B cell (primary cell): Measurements from ENCODE around the gene HBA2. TPM values are rescaled to one million over a fixed set of nuclear protein-coding genes. Genes with fewer than 3 reads are reported as not detected.

Experiments
- ATAC-seq: fragments of 200-7000 bp; cut with Tn5 transposase; one replicate; pipeline ENCODE4 v1.10.0; 2021; ENCODE audit warnings: low read depth, mild to moderate bottlenecking, moderate number of reproducible peaks, moderate library complexity
- CTCF ChIA-PET: fragments of 350-600 bp; sonication (Branson Sonifier 250); formaldehyde crosslinking; loops from one replicate; lab custom pipeline; 2021; ENCODE audit warnings: antibody characterized with exemption, inconsistent platforms; lab: Charles Lee
- POLR2A ChIA-PET: fragments of 350-600 bp; sonication (Branson Sonifier 250); formaldehyde crosslinking; loops from one replicate; lab custom pipeline; 2021; ENCODE audit warnings: antibody characterized with exemption; lab: Charles Lee
- DNase-seq: peaks from one replicate; pipeline ENCODE4 v3.0.0; 2013
- H2AFZ ChIP-seq: 2 replicates; pipeline ENCODE4 v1.6.1; 2012; ENCODE audit warnings: mild to moderate bottlenecking, low read depth, low read length; ENCODE audit not compliant: insufficient read depth, poor library complexity, severe bottlenecking
- H3K27ac ChIP-seq, 2 donors: 1 replicate in 1 of 2; 2 replicates in 1 of 2; pipeline ENCODE4 v1.5.1; 2012 to 2013; ENCODE audit warnings: low read length in 2 of 2, mild to moderate bottlenecking in 2 of 2, moderate library complexity in 1 of 2
- H3K27me3 ChIP-seq, 4 experiments: fragments of 200-600 bp in 1 of 4; sonication (generic) in 1 of 4; replicated peaks in 1 of 4; 1 replicate in 2 of 4; 2 replicates in 2 of 4; pipeline versions ENCODE4 v1.6.1 to v1.7.0; 2013 to 2016; ENCODE audit warnings: low read length in 3 of 4, mild to moderate bottlenecking in 2 of 4, mixed read lengths in 1 of 4, moderate library complexity in 1 of 4; ENCODE audit not compliant: insufficient read depth in 4 of 4, control insufficient read depth in 3 of 4; ENCODE audit errors: control extremely low read depth in 1 of 4
- H3K36me3 ChIP-seq, 2 experiments: replicated peaks in 1 of 2; 1 replicate in 1 of 2; 2 replicates in 1 of 2; pipeline versions ENCODE4 v1.6.1 to v1.7.1; 2013; ENCODE audit warnings: low read length in 1 of 2; ENCODE audit not compliant: insufficient read depth in 2 of 2, control insufficient read depth in 1 of 2; ENCODE audit errors: control extremely low read depth in 1 of 2, extremely low read depth in 1 of 2
- H3K4me1 ChIP-seq, 2 donors: fragments of 200-600 bp in 1 of 2; sonication (generic) in 1 of 2; 1 replicate in 1 of 2; 2 replicates in 1 of 2; pipeline versions ENCODE4 v1.5.1 to v1.6.1; 2013 to 2017; ENCODE audit warnings: low read length in 2 of 2; ENCODE audit not compliant: control insufficient read depth in 2 of 2, insufficient read depth in 2 of 2
- H3K4me2 ChIP-seq: replicated peaks from 2 replicates; pipeline ENCODE3; 2012; ENCODE audit warnings: mild to moderate bottlenecking, low read depth, low read length; ENCODE audit not compliant: poor library complexity, severe bottlenecking
- H3K4me3 ChIP-seq, 5 experiments: fragments of 200-600 bp in 1 of 5; sonication (generic) in 1 of 5; 1 replicate in 3 of 5; 2 replicates in 2 of 5; pipeline versions ENCODE4 v1.5.1 to v1.7.0; 2011 to 2016; ENCODE audit warnings: low read length in 4 of 5, mild to moderate bottlenecking in 4 of 5, low read depth in 2 of 5, control low read depth in 1 of 5, moderate library complexity in 1 of 5; ENCODE audit not compliant: insufficient read depth in 1 of 5; ENCODE audit errors: control extremely low read depth in 1 of 5, extremely low read depth in 1 of 5
- H3K79me2 ChIP-seq: fragments of 200-600 bp; sonication (generic); one replicate; pipeline ENCODE4 v1.6.0; 2016; ENCODE audit warnings: low read length; ENCODE audit not compliant: control insufficient read depth, insufficient read depth
- H3K9ac ChIP-seq: fragments of 200-600 bp; sonication (generic); 2 replicates; pipeline ENCODE4 v1.6.1; 2017; ENCODE audit warnings: mild to moderate bottlenecking, low read length, moderate library complexity
- H3K9me3 ChIP-seq, 3 donors: one replicate each; pipeline versions ENCODE4 v1.6.1 to v1.7.1; 2013; ENCODE audit warnings: low read length in 2 of 3; ENCODE audit not compliant: control insufficient read depth in 2 of 3, insufficient read depth in 1 of 3; ENCODE audit errors: control extremely low read depth in 1 of 3
- H4K20me1 ChIP-seq: 2 replicates; pipeline ENCODE4 v1.6.0; 2012; ENCODE audit warnings: mild to moderate bottlenecking, low read length; ENCODE audit not compliant: insufficient read depth, control insufficient read depth, poor library complexity, severe bottlenecking
- H3K27ac Mint-ChIP-seq: one replicate; pipeline ENCODE4 v1.8.0; 2021; ENCODE audit warnings: mixed read lengths
- H3K27me3 Mint-ChIP-seq: one replicate; pipeline ENCODE4 v1.8.0; 2021; ENCODE audit warnings: mixed read lengths
- H3K4me1 Mint-ChIP-seq: one replicate; pipeline ENCODE4 v1.8.0; 2021; ENCODE audit warnings: mixed read lengths
- H3K4me3 Mint-ChIP-seq: one replicate; pipeline ENCODE4 v1.8.0; 2021; ENCODE audit warnings: mixed read lengths
- H3K9me3 Mint-ChIP-seq: one replicate; pipeline ENCODE4 v1.8.0; 2022; ENCODE audit warnings: mixed read lengths; ENCODE audit not compliant: insufficient read depth
- CTCF ChIP-seq: fragments of 200-600 bp; IDR thresholded peaks from one replicate; pipeline ENCODE4 v1.8.0; 2022; ENCODE audit warnings: antibody characterized with exemption, mild to moderate bottlenecking
- EZH2 ChIP-seq: IDR thresholded peaks from 2 replicates; pipeline ENCODE4 v1.6.1; 2012; ENCODE audit warnings: borderline replicate concordance, low read depth, mild to moderate bottlenecking, moderate library complexity, low read length; ENCODE audit not compliant: insufficient read depth, poor library complexity, severe bottlenecking
- WGBS: methylation state at CpG from one replicate; pipeline ENCODE4 v1.1.5; 2013; ENCODE audit warnings: missing lambda C conversion rate; ENCODE audit not compliant: insufficient coverage; 5-methylcytosine and 5-hydroxymethylcytosine counted together
- intact Hi-C: fragments of 100-400 bp; cut with micrococcal nuclease; formaldehyde crosslinking; loops from one replicate; pipeline ENCODE4 v1.10.0; 2022
- polyA plus RNA-seq: library from polyadenylated mRNA; depleted of rRNA; stranded (reverse); fragments of >200 nt; gene quantifications from 2 replicates; pipeline ENCODE4 v1.2.3, GENCODE V29; 2012
- small RNA-seq: library from RNA; depleted of rRNA; stranded (forward); fragments of <200 nt; gene quantifications from one replicate; pipeline ENCODE3, GENCODE V24; 2012; ENCODE audit warnings: low replicate concordance, low read depth; ENCODE audit not compliant: insufficient read length
- total RNA-seq, 2 donors: library from RNA; stranded (reverse); fragments of 120-200 nt in 1 of 2; gene quantifications; 1 replicate in 1 of 2; 2 replicates in 1 of 2; pipeline versions ENCODE4 v1.2.3 to v1.2.4, GENCODE V29; 2013 to 2022

Gene HBA2
- total and polyA plus RNA-seq, 2 donors (not counting 1 experiment from before 2014, with no cell fraction given): 75.6 to 179 TPM

DNA sequence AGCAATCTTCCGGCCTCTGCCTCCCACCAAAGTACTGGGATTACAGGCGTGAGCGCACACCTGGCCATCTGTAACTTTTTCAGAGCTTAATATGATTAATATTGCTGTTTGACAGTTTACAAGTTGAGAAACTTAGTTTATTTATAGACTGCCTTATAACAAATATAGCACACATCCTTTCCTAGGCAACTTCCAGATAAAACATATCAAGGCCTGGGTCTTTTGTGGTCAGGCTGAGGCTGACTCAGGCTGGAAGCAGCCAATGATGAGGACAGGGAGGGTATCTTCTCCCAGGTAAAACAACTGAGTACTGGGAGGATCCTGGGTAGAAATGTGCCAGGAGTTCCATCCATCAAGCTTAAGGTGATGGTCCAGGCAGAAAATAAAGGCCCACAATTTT, 40.3 kb downstream of the HBA2 start:
- TF ChIP-seq EZH2 (no peak), CTCF (no peak)
- intact Hi-C loops: no loop called here
- Mint-ChIP-seq H3K4me3 (no peak overlapping the region), H3K27ac (no peak overlapping the region), H3K4me1 (no peaks in the 10 kb centered on the region), H3K27me3 (no peaks in the 10 kb centered on the region), H3K9me3 (no peaks in the 10 kb centered on the region)
- H3K4me2 ChIP-seq: no peak overlapping the region
- CTCF ChIA-PET: no interaction called here
- no peaks in the 10 kb centered on the region for H3K4me1 ChIP-seq
- no peak overlapping the region for H3K27ac ChIP-seq
- no peak overlapping the region for H3K9ac ChIP-seq
- WGBS: 100% methylated on average over 1 of the region's 3 CpGs
- peaks cover 86% of the 10 kb centered on the region for H4K20me1 ChIP-seq
- POLR2A ChIA-PET: no interaction called here
- peaks cover 0 to 65% of the 10 kb centered on the region in 2 experiments for H3K36me3 ChIP-seq
- no peaks in the 10 kb centered on the region for H3K27me3 ChIP-seq
- no peaks in the 10 kb centered on the region for H3K9me3 ChIP-seq
- no peak overlapping the region for H3K4me3 ChIP-seq
- no peak for ATAC-seq
- no peak overlapping the region for H2AFZ ChIP-seq
- H3K79me2 ChIP-seq: peaks cover 85% of the 10 kb centered on the region
- no peak for DNase-seq

GRCh38 chr16:220021-220420, 47.3 kb downstream of the HBA2 start:
- no CpG with 5 or more reads among the region's 4 CpGs for WGBS
- no peak for DNase-seq
- no peak overlapping the region for H2AFZ ChIP-seq
- intact Hi-C loops: no loop called here
- Mint-ChIP-seq H3K27ac (no peak overlapping the region), H3K27me3 (no peaks in the 10 kb centered on the region), H3K9me3 (no peaks in the 10 kb centered on the region), H3K4me1 (no peaks in the 10 kb centered on the region), H3K4me3 (no peak overlapping the region)
- no peak overlapping the region for H3K27ac ChIP-seq
- no peak overlapping the region for H3K9ac ChIP-seq
- no peak overlapping the region for H3K4me3 ChIP-seq
- no peak for ATAC-seq
- H3K79me2 ChIP-seq: peaks cover 82% of the 10 kb centered on the region
- no peaks in the 10 kb centered on the region for H3K9me3 ChIP-seq
- TF ChIP-seq EZH2 (no peak), CTCF (no peak)
- no peak overlapping the region for H3K4me2 ChIP-seq
- ChIA-PET POLR2A (no interaction called here), CTCF (interaction anchor here (1.1 to 1.7 kb wide), 2 partner anchors 8 to 113 kb away, joined by 3 to 4 read pairs; no protein-coding TSS in a partner anchor)
- no peaks in the 10 kb centered on the region for H3K27me3 ChIP-seq
- H4K20me1 ChIP-seq: peaks cover 69% of the 10 kb centered on the region
- peaks cover 7 to 59% of the 10 kb centered on the region in 2 experiments for H3K36me3 ChIP-seq
- no peaks in the 10 kb centered on the region for H3K4me1 ChIP-seq

Small RNAs within 50 kb of the gene (small RNA-seq; reads per million reads assigned to genes)
- not detected for gene RF00019

Other genes with a start within 250 kb of the HBA2 start
- gene POLR3K, start 119.3 kb upstream of the HBA2 start, total RNA-seq: 28.3 and 34.9 TPM in 2 replicates
- 18.4 and 26.3 TPM in 2 replicates for gene POLR3K, start 119.3 kb upstream of the HBA2 start, polyA plus RNA-seq
- 24.3 and 25.5 TPM in 2 replicates for gene SNRNP25, start 119.0 kb upstream of the HBA2 start, total RNA-seq
- 31.3 and 32.8 TPM in 2 replicates for gene SNRNP25, start 119.0 kb upstream of the HBA2 start, polyA plus RNA-seq
- gene RHBDF1, start 100.2 kb upstream of the HBA2 start, total RNA-seq: 0.76 and 0.78 TPM in 2 replicates
- gene RHBDF1, start 100.2 kb upstream of the HBA2 start, polyA plus RNA-seq: 0.42 and 1.3 TPM in 2 replicates
- gene MPG, start 94.7 kb upstream of the HBA2 start, total RNA-seq: 58.3 and 66.4 TPM in 2 replicates
- gene MPG, start 94.7 kb upstream of the HBA2 start, polyA plus RNA-seq: 39.4 and 59.6 TPM in 2 replicates
- gene NPRL3, start 34.2 kb upstream of the HBA2 start, total RNA-seq: 41.9 and 43.0 TPM in 2 replicates
- gene NPRL3, start 34.2 kb upstream of the HBA2 start, polyA plus RNA-seq: 41.3 and 50.2 TPM in 2 replicates
- not detected in 2 replicates for gene HBZ, start 20.2 kb upstream of the HBA2 start, total RNA-seq
- not detected in 2 replicates for gene HBZ, start 20.2 kb upstream of the HBA2 start, polyA plus RNA-seq
- 0.64 TPM in 1 of 2 replicates, not detected in the other for gene HBM, start 6.9 kb upstream of the HBA2 start, total RNA-seq
- gene HBM, start 6.9 kb upstream of the HBA2 start, polyA plus RNA-seq: 3.2 TPM in 1 of 2 replicates, not detected in the other
- gene HBA1, start 3.8 kb downstream of the HBA2 start, total RNA-seq: 261 and 283 TPM in 2 replicates
- 38.5 and 905 TPM in 2 replicates for gene HBA1, start 3.8 kb downstream of the HBA2 start, polyA plus RNA-seq
- not detected in 2 replicates for gene HBQ1, start 7.6 kb downstream of the HBA2 start, total RNA-seq
- gene HBQ1, start 7.6 kb downstream of the HBA2 start, polyA plus RNA-seq: not detected in 2 replicates
- 181 and 191 TPM in 2 replicates for gene LUC7L, start 56.6 kb downstream of the HBA2 start, total RNA-seq
- 148 and 242 TPM in 2 replicates for gene LUC7L, start 56.6 kb downstream of the HBA2 start, polyA plus RNA-seq
- 42.9 and 44.5 TPM in 2 replicates for gene FAM234A, start 61.9 kb downstream of the HBA2 start, total RNA-seq
- gene FAM234A, start 61.9 kb downstream of the HBA2 start, polyA plus RNA-seq: 35.1 and 41.4 TPM in 2 replicates
- not detected in 2 replicates for gene RGS11, start 103.1 kb downstream of the HBA2 start, total RNA-seq
- 0.12 and 0.39 TPM in 2 replicates for gene RGS11, start 103.1 kb downstream of the HBA2 start, polyA plus RNA-seq
- gene ARHGDIG, start 107.7 kb downstream of the HBA2 start, total RNA-seq: 0.64 TPM in 1 of 2 replicates, not detected in the other
- not detected in 2 replicates for gene ARHGDIG, start 107.7 kb downstream of the HBA2 start, polyA plus RNA-seq
- not detected in 2 replicates for gene PDIA2, start 110.3 kb downstream of the HBA2 start, total RNA-seq
- 0.06 and 0.07 TPM in 2 replicates for gene PDIA2, start 110.3 kb downstream of the HBA2 start, polyA plus RNA-seq
- gene AXIN1, start 179.8 kb downstream of the HBA2 start, total RNA-seq: 37.6 and 40.8 TPM in 2 replicates
- 35.4 and 39.0 TPM in 2 replicates for gene AXIN1, start 179.8 kb downstream of the HBA2 start, polyA plus RNA-seq
- gene MRPL28, start 197.7 kb downstream of the HBA2 start, total RNA-seq: 44.3 and 45.1 TPM in 2 replicates
- 47.7 and 67.7 TPM in 2 replicates for gene MRPL28, start 197.7 kb downstream of the HBA2 start, polyA plus RNA-seq
- gene PGAP6, start 209.1 kb downstream of the HBA2 start, total RNA-seq: 47.4 and 50.8 TPM in 2 replicates
- gene PGAP6, start 209.1 kb downstream of the HBA2 start, polyA plus RNA-seq: 132 and 158 TPM in 2 replicates
- gene NME4, start 224.3 kb downstream of the HBA2 start, total RNA-seq: 43.3 and 48.7 TPM in 2 replicates
- gene NME4, start 224.3 kb downstream of the HBA2 start, polyA plus RNA-seq: 61.9 and 77.9 TPM in 2 replicates
- 9.0 and 11.0 TPM in 2 replicates for gene DECR2, start 229.0 kb downstream of the HBA2 start, total RNA-seq
- gene DECR2, start 229.0 kb downstream of the HBA2 start, polyA plus RNA-seq: 16.3 and 19.6 TPM in 2 replicates